Endothelial cell (in vitro differentiated cells): ENCODE results near the gene RAB31. TPM values are rescaled to one million over a fixed set of nuclear protein-coding genes. Genes with fewer than 3 reads are reported as not detected.

Source experiments
- DNase-seq: peaks from one replicate; pipeline ENCODE4 v3.0.0; 2021; ENCODE audit warnings: low spot score
- H3K27ac Mint-ChIP-seq: one replicate; pipeline ENCODE4 v1.8.0; 2021; ENCODE audit warnings: mixed read lengths, inconsistent platforms; ENCODE audit not compliant: unreplicated experiment
- H3K27me3 Mint-ChIP-seq: one replicate; pipeline ENCODE4 v1.8.0; 2021; ENCODE audit warnings: mild to moderate bottlenecking, moderate library complexity, mixed read lengths, inconsistent platforms; ENCODE audit not compliant: unreplicated experiment
- H3K36me3 Mint-ChIP-seq: one replicate; pipeline ENCODE4 v1.8.0; 2021; ENCODE audit warnings: mild to moderate bottlenecking, low read depth, mixed read lengths, inconsistent platforms; ENCODE audit not compliant: unreplicated experiment
- H3K4me1 Mint-ChIP-seq: one replicate; pipeline ENCODE4 v1.8.0; 2021; ENCODE audit warnings: mild to moderate bottlenecking, mixed read lengths, inconsistent platforms; ENCODE audit not compliant: unreplicated experiment
- H3K4me3 Mint-ChIP-seq: one replicate; pipeline ENCODE4 v1.8.0; 2021; ENCODE audit warnings: mild to moderate bottlenecking, mixed read lengths, inconsistent platforms; ENCODE audit not compliant: unreplicated experiment
- H3K9me3 Mint-ChIP-seq: one replicate; pipeline ENCODE4 v1.8.0; 2021; ENCODE audit warnings: mixed read lengths, inconsistent platforms; ENCODE audit not compliant: unreplicated experiment
- CTCF ChIP-seq: fragments of 200-600 bp; sonication (generic); IDR thresholded peaks from one replicate; pipeline ENCODE4 v1.5.0; 2021; ENCODE audit warnings: antibody characterized with exemption; ENCODE audit not compliant: unreplicated experiment
- long read RNA-seq: library from polyadenylated mRNA; unstranded; transcript quantifications from one replicate; pipeline ENCODE4 v2.0.0, GENCODE V29; 2020; ENCODE audit not compliant: unreplicated experiment
- total RNA-seq: library from RNA; stranded (reverse); fragmentation: NEBNext Ultra II Directional; extraction: Animal tissue kit (Norgen Biotek cat#: 25700); gene quantifications from one replicate; pipeline ENCODE4 v1.2.1, GENCODE V29; 2021; ENCODE audit not compliant: unreplicated experiment

RAB31 gene
- total RNA-seq: 88.8 TPM
- long read RNA-seq, full-length matches to known transcripts: 37 of 50 reads
- long read RNA-seq, partial matches to known transcripts: 1 of 50 reads
- long read RNA-seq, other reads (novel, unspliced or antisense): 12 of 50 reads

DNA sequence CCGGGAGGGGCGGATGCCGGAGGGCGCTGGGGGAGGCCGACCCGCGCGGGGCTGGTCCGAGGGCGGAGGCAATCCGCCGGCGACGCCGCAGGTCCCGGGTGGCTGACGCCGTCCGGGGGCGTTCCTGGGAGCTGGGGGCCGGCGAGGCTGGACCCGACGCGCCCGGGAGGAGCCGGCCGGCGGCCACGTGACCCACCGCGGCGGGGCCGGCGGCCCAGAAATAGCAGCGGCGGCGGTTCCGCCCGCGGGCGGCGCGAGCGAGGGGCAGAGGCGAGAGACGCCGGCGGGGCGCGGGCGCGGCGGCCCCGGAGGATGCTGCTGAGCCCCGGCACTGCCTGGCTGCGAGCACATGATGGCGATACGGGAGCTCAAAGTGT is at the start of gene RAB31:
Gene RAB31, plus strand, starts transcription at position 245 of the 377 bp plus-strand sequence. Its CDS starts 105 bp downstream, at position 350.
- peaks cover 3% of the 10 kb centered on the region for H3K36me3 Mint-ChIP-seq

DNA sequence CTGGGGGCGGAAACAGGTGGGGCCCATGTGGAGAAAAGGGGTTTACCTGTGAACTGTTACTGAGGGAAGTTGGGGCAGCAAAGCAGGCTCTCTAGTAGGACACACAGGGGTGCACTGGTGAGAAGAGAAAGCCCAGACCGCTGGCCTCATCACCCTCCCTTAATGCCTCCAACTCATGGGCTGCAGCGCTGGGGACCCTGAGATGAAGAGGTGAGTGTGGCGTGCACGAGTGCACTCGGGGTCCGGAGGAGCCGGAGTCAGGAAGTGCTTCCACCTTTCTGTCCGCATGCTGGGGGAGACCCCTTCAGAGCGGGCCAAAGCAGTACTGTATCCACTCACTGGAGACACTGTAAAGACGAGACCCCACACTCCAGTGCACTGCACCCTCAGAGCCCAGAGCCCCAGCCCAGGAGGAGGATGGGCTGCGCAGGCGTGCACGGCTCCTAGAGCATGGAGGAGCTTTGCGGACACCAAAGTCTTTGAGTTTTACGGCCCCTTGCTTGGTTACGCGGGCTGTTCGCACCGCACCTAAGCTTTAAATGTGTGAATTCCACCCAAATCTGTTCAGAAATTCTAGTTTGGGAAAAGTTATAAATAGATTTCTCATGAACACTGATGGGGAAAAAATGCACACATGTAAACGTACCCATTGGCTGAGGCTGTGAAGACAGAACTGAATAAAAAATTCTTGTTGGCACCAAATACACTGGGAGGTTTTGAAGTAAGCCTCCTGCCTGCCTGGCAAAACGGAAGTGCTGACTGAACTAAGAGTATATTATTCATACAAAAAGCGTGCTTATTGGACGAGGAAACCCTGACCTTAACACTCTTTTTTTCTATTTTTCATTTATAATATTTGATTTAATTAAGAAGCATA is 48.4 kb upstream of the RAB31 start:
- DNase-seq: no peak
- TF ChIP-seq CTCF: no peak
- Mint-ChIP-seq H3K4me1 (peaks cover 9% of the 10 kb centered on the region), H3K36me3 (no peaks in the 10 kb centered on the region), H3K9me3 (no peaks in the 10 kb centered on the region), H3K27ac (no peak overlapping the region), H3K27me3 (no peaks in the 10 kb centered on the region), H3K4me3 (no peak overlapping the region)

More for the DNA sequence above, at the start of gene RAB31:
- Mint-ChIP-seq H3K27ac (peak within 1 kb of the TSS; percentile 86), H3K9me3 (no peaks in the 10 kb centered on the region), H3K4me1 (peaks cover 68% of the 10 kb centered on the region), H3K27me3 (peaks cover 10% of the 10 kb centered on the region), H3K4me3 (peak within 1 kb of the TSS; percentile 95)
- peak; percentile 62 for DNase-seq
- TF ChIP-seq CTCF: no peak

DNA sequence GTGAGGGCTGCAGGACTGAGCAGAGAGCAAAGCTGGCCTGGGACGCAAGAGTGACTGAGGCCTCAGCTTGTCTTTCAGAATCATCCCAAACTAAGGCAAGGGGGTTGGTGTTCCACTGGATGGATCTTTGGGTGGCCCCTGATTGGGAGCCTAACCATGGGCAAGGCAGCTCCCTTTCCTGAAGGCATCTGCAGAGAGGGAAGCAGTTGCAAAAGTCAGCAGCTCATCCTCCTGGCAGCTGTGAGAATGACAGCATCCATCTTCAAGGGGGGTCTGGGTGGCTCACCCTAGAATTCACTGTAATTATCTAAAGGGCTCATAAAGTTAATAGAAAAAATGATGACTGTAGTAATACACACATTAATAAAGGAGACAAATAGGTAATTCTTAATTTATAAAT is 46.5 kb upstream of the RAB31 start:
- H3K36me3 Mint-ChIP-seq: no peaks in the 10 kb centered on the region
- H3K27me3 Mint-ChIP-seq: no peaks in the 10 kb centered on the region
- no peak overlapping the region for H3K4me3 Mint-ChIP-seq
- no peak overlapping the region for H3K27ac Mint-ChIP-seq
- H3K4me1 Mint-ChIP-seq: peaks cover 9% of the 10 kb centered on the region
- DNase-seq: no peak
- no peak for TF ChIP-seq CTCF
- H3K9me3 Mint-ChIP-seq: no peaks in the 10 kb centered on the region

DNA sequence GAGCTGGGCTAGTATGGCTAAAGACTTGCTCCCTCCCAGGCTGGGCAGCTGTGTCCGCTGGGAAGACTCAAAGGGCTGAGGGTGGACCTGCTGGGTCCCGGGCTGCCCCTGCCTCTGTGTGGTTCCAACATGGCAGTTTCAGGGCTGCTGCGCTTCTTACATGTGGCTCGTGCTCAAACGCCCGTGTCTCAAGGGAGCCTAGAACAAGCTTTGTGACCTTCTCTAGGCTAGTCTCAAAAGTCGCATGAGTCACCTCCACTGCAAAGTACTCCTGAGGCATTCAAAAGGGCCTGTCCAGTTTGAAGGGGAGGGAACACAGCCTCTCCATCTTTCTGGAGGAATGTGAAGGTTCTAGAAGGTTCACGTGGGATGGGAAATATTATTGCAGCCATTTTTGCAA is 44.7 kb upstream of the RAB31 start:
- Mint-ChIP-seq H3K4me1 (peaks cover 9% of the 10 kb centered on the region), H3K4me3 (no peak overlapping the region), H3K9me3 (no peaks in the 10 kb centered on the region), H3K27me3 (no peaks in the 10 kb centered on the region), H3K27ac (no peak overlapping the region), H3K36me3 (no peaks in the 10 kb centered on the region)
- TF ChIP-seq CTCF: no peak
- DNase-seq: no peak

DNA sequence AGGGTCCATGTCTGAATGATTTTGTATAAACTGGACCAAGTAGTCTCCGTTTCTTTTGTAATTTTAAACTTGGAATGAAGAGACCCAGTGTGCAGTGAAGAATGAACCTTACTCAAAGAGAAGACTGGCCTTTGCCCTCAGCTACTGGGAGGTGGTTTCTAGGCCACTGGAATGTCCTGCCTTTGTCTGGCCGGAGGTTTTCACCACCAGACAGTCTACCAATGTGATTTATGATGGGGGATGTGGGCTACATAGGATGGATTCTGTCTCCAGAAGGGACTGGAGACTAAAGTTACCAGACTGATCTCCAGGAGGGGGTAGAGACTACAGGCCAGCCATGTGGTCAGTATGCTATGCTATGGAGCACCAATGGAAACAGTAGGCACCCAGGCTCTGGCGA is 42.8 kb upstream of the RAB31 start:
- no peak overlapping the region for H3K27ac Mint-ChIP-seq
- TF ChIP-seq CTCF: no peak
- no peak for DNase-seq
- no peaks in the 10 kb centered on the region for H3K9me3 Mint-ChIP-seq
- H3K36me3 Mint-ChIP-seq: no peaks in the 10 kb centered on the region
- peaks cover 5% of the 10 kb centered on the region for H3K4me1 Mint-ChIP-seq
- no peaks in the 10 kb centered on the region for H3K27me3 Mint-ChIP-seq
- no peak overlapping the region for H3K4me3 Mint-ChIP-seq
